Prostate gland (tissue), 2 donors: ENCODE data around the gene SFI1. TPM values are rescaled to one million over a fixed set of nuclear protein-coding genes. Genes with fewer than 3 reads are reported as not detected.

Source experiments
- DNase-seq: peaks from one replicate; pipeline ENCODE4 v3.0.0-alpha.2; 2019; ENCODE audit warnings: low spot score
- H3K27ac ChIP-seq, 2 donors: fragments of 200-600 bp; sonication (generic); 2 replicates each; pipeline ENCODE4 v1.5.1; 2017 to 2019
- H3K27me3 ChIP-seq: fragments of 200-600 bp; sonication (generic); replicated peaks from 2 replicates; pipeline ENCODE4 v1.5.1; 2019; ENCODE audit not compliant: insufficient read depth
- H3K36me3 ChIP-seq, 2 donors: fragments of 200-600 bp; sonication (generic); 1 replicate in 1 of 2; 2 replicates in 1 of 2; pipeline versions ENCODE4 v1.5.1 to v1.8.1; 2017 to 2019
- H3K4me1 ChIP-seq: fragments of 200-600 bp; sonication (generic); replicated peaks from 2 replicates; pipeline ENCODE4 v1.5.1; 2019
- H3K4me3 ChIP-seq, 2 donors: fragments of 200-600 bp; sonication (generic); 2 replicates each; pipeline ENCODE4 v1.5.1; 2017 to 2019
- H3K9me3 ChIP-seq: fragments of 200-600 bp; sonication (generic); 2 replicates; pipeline ENCODE4 v1.5.1; 2017
- CTCF ChIP-seq, 4 experiments: fragments of 200-600 bp in 2 of 4; fragments of 450-650 bp in 2 of 4; sonication (generic) in 2 of 4; IDR thresholded peaks; 1 replicate in 3 of 4; 2 replicates in 1 of 4; pipeline ENCODE4 v1.5.1; 2016 to 2019; ENCODE audit warnings: antibody characterized with exemption in 4 of 4, mild to moderate bottlenecking in 2 of 4, moderate library complexity in 2 of 4
- POLR2A ChIP-seq: fragments of 450-650 bp; IDR thresholded peaks from one replicate; pipeline ENCODE4 v1.6.1; 2016; ENCODE audit warnings: antibody characterized with exemption, mild to moderate bottlenecking
- POLR2AphosphoS5 ChIP-seq: sonication (generic); formaldehyde crosslinking; IDR thresholded peaks from one replicate; pipeline ENCODE4 v1.6.1; 2017; ENCODE audit warnings: antibody characterized with exemption
- WGBS: methylation state at CpG from one replicate; pipeline ENCODE4 v1.1.5; 2018; 5-methylcytosine and 5-hydroxymethylcytosine counted together
- intact Hi-C: fragments of 100-400 bp; cut with DNase I; formaldehyde crosslinking; loops from one replicate; pipeline ENCODE4 v1.14.2; 2022
- total RNA-seq, 2 donors: library from RNA; depleted of rRNA; stranded (reverse); fragments of >200 nt; gene quantifications; one replicate each; pipeline ENCODE4 v1.1.0, GENCODE V29; 2016

SFI1 gene
- total RNA-seq, 2 donors from 2014 or later: 21.5 to 68.8 TPM

- TF ChIP-seq POLR2AphosphoS5 (no peak), POLR2A (no peak), CTCF (IDR thresholded peaks at IDR 0.05) (no peak)
- DNase-seq: no peak
- no peaks in the 10 kb centered on the region for H3K27me3 ChIP-seq
- no peaks in the 10 kb centered on the region for H3K9me3 ChIP-seq
- H3K4me3 ChIP-seq: no peak overlapping the region
- no peaks in the 10 kb centered on the region for H3K36me3 ChIP-seq
- 83% methylated on average over 5 of the region's 7 CpGs for WGBS
- intact Hi-C loops: no loop called here
- H3K4me1 ChIP-seq: peaks cover 19% of the 10 kb centered on the region
- H3K27ac ChIP-seq: no peak overlapping the region
Observed at GRCh38 chr22:31625257-31625640, 128.9 kb downstream of the SFI1 start.

GRCh38 chr22:31625661-31626426 lies 129.5 kb downstream of the SFI1 start:
- peak; percentile 58 for DNase-seq
- H3K4me3 ChIP-seq: no peak overlapping the region
- no peaks in the 10 kb centered on the region for H3K36me3 ChIP-seq
- no peaks in the 10 kb centered on the region for H3K27me3 ChIP-seq
- TF ChIP-seq POLR2A: no peak
- TF ChIP-seq POLR2AphosphoS5: no peak
- TF ChIP-seq CTCF (IDR thresholded peaks at IDR 0.05): no peak
- peaks cover 19% of the 10 kb centered on the region for H3K4me1 ChIP-seq
- no peak overlapping the region for H3K27ac ChIP-seq
- 28% methylated on average over 31 of the region's 31 CpGs for WGBS
- intact Hi-C loops: no loop called here
- H3K9me3 ChIP-seq: no peaks in the 10 kb centered on the region

GRCh38 chr22:31626427-31627150 lies 130.3 kb downstream of the SFI1 start:
- Histone ChIP-seq H3K27ac (no peak overlapping the region), H3K27me3 (no peaks in the 10 kb centered on the region), H3K9me3 (no peaks in the 10 kb centered on the region), H3K4me3 (no peak overlapping the region), H3K4me1 (peaks cover 19% of the 10 kb centered on the region), H3K36me3 (no peaks in the 10 kb centered on the region)
- 68% methylated on average over 15 of the region's 15 CpGs for WGBS
- DNase-seq: no peak
- intact Hi-C loops: no loop called here
- TF ChIP-seq POLR2AphosphoS5 (no peak), CTCF (IDR thresholded peaks at IDR 0.05) (no peak), POLR2A (no peak)

DNA sequence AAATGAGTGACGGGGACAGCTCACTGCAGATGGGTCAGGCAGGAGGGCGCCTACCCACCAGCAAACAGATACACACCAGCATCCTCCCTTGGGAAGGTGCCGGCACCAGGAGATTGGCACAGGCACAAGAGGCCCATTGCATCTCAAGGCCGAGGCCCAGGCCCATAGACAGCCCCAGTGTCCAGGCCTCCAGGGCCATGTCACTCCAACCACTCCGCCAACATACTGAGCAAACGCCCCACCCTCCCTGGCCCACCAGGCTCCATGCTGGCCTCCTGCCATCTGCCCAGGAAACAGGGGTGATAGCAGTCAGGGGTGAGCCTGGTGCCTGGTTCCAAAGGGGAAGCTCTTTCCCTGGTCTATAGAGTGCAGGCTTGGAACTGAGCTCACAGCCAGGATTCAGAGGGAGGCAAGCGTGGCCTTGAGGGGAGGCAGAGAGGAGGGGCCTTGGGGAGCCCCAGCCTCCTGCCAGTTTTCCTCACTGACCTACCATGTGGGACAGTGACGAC lies 130.9 kb downstream of the SFI1 start:
- Histone ChIP-seq H3K9me3 (no peaks in the 10 kb centered on the region), H3K27me3 (no peaks in the 10 kb centered on the region), H3K27ac (peak overlapping the region in 1 of 2 donors; percentile 8), H3K4me3 (no peak overlapping the region), H3K4me1 (peaks cover 19% of the 10 kb centered on the region), H3K36me3 (no peaks in the 10 kb centered on the region)
- DNase-seq: no peak
- intact Hi-C loops: no loop called here
- no peak for TF ChIP-seq POLR2A
- no peak for TF ChIP-seq CTCF (IDR thresholded peaks at IDR 0.05)
- TF ChIP-seq POLR2AphosphoS5: no peak
- 77% methylated on average over 8 of the region's 8 CpGs for WGBS
